Activated naive CD8-positive, alpha-beta T cell treated with anti-CD3 and anti-CD28 coated beads, Interleukin-2, amount 50 U/mL, for 16 hours (primary cell): ENCODE data around the gene CDS1.
"Not testable (repeated sequence)": the region's sequence is repeated elsewhere in the genome, so short reads cannot be mapped to it uniquely, and the experiment has no call there.

ENCODE experiments used
- DNase-seq: peaks from one replicate; pipeline ENCODE4 v3.0.0-alpha.2; 2020; ENCODE audit warnings: low read depth, low spot score

The CDS1 gene

GRCh38 chr4:84611531-84611930 lies 28.6 kb downstream of the CDS1 start:
- no peak for DNase-seq

GRCh38 chr4:84614891-84615290 lies 32.0 kb downstream of the CDS1 start:
- DNase-seq: no peak

DNA sequence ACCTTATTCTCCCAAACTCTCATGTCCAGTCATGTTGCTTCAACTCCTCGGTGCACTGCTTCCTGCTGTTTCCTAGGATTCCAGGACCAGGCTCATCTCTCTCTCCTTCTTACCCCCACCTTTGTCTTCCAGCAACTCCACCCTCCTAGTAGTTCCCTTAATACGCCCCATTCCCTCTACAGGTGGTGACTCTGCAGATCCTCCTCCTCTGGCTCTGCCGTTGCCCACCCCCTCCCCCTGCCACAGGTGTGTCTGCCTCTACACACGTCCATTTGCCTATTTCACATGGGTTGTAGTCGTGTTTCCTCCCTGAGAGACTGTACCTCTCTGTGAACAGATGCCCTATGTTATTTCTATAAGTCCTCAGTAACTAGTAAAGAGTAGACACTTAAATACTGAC lies 32.4 kb downstream of the CDS1 start:
- no peak for DNase-seq

- no peak for DNase-seq
These were observed 40.0 kb downstream of the CDS1 start for GRCh38 chr4:84622959-84623358.

GRCh38 chr4:84623661-84624060 lies 40.7 kb downstream of the CDS1 start:
- no peak for DNase-seq

GRCh38 chr4:84626673-84627072 lies 43.7 kb downstream of the CDS1 start:
- no peak for DNase-seq

- no peak for DNase-seq
These were observed 48.6 kb downstream of the CDS1 start for GRCh38 chr4:84631573-84631972.

DNA sequence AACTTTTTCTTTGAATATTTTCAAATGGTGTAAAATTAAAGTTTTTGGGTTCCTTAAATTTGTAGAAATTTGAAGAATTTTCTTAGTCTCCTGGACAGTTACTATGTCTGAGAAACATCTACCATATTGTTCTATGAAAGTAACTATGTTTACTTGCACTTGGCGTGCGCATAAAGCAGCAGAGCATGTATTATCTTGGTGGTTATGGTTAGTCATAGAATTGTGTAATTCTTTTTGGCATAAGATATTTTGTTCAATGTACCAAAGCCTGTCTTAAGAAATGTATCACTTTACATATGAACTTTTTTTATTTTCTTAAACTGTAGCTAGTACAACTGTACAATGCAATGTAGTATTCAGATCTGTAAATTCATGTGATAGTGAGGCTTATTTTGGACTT lies 49.2 kb downstream of the CDS1 start:
- DNase-seq: no peak

DNA sequence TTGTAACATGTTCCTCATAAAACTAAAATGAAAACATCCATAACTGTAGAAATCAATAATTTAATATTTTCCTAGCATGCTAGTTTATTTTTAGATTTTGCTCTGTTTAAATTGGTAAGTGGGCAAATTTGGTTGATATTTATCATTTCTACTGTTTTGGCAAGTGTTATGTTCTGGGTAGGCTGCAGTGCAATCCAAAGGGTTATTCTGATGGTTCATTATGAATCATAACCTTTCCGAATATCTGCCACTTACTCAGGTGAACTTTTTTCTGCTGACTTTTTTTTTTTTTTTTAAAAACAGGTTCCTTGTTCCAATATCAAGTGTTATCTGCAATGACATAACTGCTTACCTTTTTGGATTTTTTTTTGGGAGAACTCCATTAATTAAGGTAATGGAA lies 52.0 kb downstream of the CDS1 start:
- no peak for DNase-seq

GRCh38 chr4:84638092-84638491 lies 55.2 kb downstream of the CDS1 start:
- DNase-seq: no peak

DNA sequence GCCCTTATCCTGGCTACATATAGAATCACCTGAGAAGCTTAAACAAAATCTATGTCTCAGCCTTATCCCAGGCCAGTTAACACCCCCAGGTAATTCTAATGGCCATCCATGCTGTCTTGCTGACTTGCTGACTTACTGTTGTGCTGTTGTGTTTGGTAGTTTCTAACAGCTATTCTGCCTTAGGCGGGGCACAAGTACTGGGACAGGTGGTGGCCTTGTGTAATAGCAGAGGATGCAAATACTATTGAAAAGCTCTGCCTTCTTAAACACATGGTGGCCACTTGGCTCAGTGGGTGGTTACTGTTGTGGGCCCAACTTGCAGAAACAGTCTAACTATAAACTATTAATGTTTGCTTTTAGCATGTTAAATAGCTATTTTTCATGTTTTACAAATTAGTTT lies 56.2 kb downstream of the CDS1 start:
- DNase-seq: no peak

DNA sequence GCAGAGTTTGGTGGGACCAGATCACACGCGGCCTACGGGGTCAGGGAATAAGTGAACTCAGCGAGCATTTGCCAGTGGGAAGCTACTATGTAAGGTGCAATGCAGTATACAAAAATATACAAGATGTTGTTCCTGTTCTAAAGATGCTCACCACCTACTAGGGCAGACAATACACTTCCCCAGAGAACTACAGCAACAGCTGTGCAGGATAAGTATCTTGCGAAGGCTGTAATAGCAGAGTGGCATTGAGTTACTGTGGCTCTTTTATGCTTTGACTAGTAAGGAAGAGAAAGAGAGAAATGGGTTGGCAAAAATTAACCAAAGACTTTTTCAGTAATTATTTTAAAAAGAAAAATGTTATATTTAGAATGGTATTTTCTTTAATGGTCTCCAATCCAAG lies 61.2 kb downstream of the CDS1 start:
- no peak for DNase-seq

GRCh38 chr4:84647312-84647884 lies 64.5 kb downstream of the CDS1 start:
- DNase-seq: no peak

- no peak for DNase-seq
These were observed 65.3 kb downstream of the CDS1 start for GRCh38 chr4:84648178-84648577.

- no peak for DNase-seq
These were observed 66.1 kb downstream of the CDS1 start for GRCh38 chr4:84648863-84649647.

GRCh38 chr4:84651499-84651898 lies 68.6 kb downstream of the CDS1 start:
- DNase-seq: no peak

DNA sequence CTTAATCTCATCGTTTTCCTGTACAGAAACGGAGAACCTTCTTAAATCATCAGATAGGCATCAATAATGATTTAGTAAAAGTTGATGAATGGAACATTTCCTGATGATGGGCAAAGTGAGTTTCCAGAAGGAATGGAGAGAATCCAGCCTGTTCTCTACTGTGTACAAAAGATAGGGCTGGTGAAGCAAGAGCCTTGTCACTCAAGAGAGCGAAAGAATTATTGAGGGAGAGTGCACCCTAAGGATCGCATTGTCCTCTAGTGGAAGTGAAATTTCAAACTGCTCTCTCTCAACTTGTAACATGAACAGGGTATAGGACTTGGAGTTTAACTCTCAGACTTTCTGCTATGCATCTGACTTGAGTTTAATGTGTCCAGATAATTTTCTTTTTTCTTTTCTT lies 69.6 kb downstream of the CDS1 start:
- DNase-seq: no peak

DNA sequence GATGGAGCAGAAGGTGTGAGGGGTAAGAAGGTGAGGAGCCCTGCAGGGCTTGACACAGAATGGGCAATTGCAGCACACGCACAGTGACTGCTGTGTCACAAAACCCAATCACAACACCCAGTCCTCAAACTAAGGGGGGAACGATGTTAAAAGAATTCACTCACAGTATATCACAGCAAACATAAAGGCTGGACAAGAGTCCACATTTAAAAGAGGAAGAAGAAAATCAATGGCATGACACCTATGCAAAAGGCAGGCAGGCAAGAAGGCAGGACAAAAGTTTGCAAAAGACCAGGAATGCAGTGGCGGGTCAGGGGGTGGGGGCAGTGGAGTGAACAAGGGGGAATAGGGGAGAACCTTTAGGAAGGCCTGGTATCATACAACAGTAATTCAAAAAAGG lies 77.7 kb downstream of the CDS1 start:
- DNase-seq: no peak

DNA sequence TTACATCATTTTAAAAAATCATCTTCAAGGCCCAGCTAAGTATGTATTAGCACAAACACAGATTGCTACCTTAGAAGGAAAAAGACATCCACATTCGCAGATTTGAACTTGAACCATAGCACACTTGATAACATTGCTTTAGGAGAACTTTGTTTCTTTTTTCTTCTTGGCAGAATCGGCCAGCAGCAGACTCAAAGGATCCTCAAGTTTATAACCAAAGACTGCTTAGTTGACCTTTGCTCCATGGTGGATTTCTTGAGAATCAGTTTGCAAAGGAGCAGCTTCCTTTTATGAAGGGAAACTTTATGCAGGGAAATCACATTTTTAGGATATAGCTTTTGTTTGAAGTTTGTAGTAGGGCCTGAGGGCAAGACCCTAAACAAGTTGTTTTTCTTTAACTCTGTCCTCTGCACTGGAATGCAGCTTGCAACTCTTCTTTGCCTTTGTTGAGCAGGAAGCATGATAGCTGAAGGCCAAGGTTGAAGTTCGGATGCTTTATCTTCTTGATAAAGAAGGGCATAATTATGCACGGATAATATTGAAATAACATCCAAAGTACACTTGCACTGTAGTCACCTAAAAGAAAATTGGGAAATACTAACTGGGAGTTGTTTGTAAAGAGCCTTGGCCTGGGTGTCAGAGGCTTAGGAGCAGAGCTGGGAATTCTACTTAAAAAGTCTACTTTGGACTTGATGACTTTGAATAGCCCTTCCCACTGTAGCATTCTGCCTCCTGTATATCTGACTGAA lies 78.4 kb downstream of the CDS1 start:
- no peak for DNase-seq

GRCh38 chr4:84664767-84665166 lies 81.8 kb downstream of the CDS1 start:
- DNase-seq: not testable (repeated sequence)

- no peak for DNase-seq
These were observed 83.5 kb downstream of the CDS1 start for GRCh38 chr4:84666439-84666838.

GRCh38 chr4:84669201-84669600 lies 86.3 kb downstream of the CDS1 start:
- DNase-seq: no peak

- no peak for DNase-seq
These were observed 89.2 kb downstream of the CDS1 start for GRCh38 chr4:84672177-84672576.
